GM21576 (cell line): ENCODE data around the gene OR5B2.
"Not testable (repeated sequence)": the region's sequence is repeated elsewhere in the genome, so short reads cannot be mapped to it uniquely, and the experiment has no call there.

Source experiments
- ATAC-seq: cut with Tn5 transposase; IDR thresholded peaks from one replicate; pipeline ENCODE4 v1.9.1; 2021; ENCODE audit warnings: mild to moderate bottlenecking, moderate library complexity; ENCODE audit not compliant: unreplicated experiment

Gene OR5B2

GRCh38 chr11:58428021-58428420 lies at the start of gene OR5B2:
TSS of gene OR5B2 (minus strand) at chr11:58428121. CDS start at chr11:58423261, 4,860 bp downstream.
- no peak for ATAC-seq

DNA sequence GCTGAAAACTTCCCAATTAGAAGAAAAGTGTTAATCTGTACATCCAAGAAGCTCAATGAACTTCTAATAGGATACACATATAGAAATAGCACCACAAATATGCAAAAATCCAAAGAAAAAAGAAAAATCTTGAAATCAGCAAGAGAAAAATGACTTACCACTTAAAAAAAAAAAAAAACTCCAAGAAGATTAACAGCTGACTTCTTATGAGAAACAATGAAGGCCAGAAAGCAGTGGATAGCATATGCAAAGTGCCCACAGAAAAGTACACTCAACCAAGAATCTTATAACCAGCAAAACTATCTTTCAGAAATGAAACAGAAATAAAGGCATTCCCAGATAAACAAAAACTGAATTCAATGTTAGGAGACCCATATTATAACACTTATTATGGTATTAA lies 44.0 kb upstream of the OR5B2 start:
- ATAC-seq: no peak

GRCh38 chr11:58466293-58466692 lies 38.4 kb upstream of the OR5B2 start:
- no peak for ATAC-seq

DNA sequence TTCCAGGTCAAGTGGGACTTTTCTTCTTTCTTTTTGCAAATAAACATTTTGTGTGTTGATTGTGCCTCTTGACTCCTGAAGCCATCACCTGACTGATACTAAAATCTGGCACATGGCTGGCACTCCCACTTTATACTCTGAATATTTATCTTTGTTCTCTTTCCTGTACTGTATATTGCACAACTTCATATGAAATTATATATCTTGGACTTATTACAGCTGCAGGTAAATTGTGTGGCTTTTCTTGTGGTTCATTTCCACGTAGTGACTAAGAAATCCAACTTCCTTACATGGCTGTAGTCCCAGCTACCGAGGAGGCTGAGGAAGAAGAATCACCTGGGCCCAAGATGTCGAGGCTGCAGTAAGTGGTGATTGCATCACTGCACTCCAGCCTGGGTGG lies 37.8 kb upstream of the OR5B2 start:
- ATAC-seq: no peak

DNA sequence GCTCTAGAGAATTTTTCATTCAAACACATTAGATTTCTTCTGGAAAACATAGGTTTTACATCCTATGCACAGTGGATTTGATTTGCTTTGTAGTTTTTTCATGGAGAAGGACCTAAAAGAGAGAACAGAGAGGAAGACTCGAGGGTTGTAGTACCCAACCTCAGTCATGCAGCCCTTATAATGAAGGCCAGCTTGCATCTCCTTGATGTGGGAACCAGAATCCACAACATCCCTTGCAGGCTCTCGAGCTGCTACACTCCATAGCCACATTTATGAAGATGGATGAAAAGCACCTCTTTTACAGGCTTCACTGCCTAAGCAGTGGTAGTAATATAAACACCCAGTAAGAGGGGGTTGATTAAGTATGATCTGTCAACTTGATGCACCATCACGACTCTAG lies 23.7 kb upstream of the OR5B2 start:
- no peak for ATAC-seq

- ATAC-seq: no peak
These were observed 18.4 kb upstream of the OR5B2 start for GRCh38 chr11:58446294-58446693.

- no peak for ATAC-seq
These were observed 16.4 kb upstream of the OR5B2 start for GRCh38 chr11:58444300-58444699.

DNA sequence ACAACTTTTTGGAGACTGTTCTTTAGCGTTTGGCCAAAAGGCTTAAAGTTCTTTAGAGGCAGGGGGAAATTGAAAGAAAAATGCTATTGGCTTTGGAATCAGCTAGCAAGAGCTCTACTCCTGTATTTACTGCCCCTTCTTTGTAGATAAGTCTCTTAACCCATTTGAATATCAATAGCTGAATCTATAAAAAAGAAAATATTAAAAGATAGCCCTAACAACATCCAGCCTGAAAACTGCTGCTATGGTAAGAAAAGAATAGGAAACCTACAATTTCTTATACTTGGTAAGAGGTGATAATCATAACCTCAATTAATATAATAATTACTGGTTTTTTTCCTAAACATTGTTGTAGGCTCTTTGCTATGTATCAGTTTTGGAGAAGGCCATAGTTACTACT lies 14.2 kb upstream of the OR5B2 start, which contains the start of gene OR5B12:
Gene OR5B12, minus strand, starts transcription at position 101 of the 400 bp plus-strand sequence. CDS start 2,085 bp downstream, outside the sequence.
- no peak for ATAC-seq

- no peak for ATAC-seq
These were observed 10.6 kb upstream of the OR5B2 start for GRCh38 chr11:58438486-58438885.

DNA sequence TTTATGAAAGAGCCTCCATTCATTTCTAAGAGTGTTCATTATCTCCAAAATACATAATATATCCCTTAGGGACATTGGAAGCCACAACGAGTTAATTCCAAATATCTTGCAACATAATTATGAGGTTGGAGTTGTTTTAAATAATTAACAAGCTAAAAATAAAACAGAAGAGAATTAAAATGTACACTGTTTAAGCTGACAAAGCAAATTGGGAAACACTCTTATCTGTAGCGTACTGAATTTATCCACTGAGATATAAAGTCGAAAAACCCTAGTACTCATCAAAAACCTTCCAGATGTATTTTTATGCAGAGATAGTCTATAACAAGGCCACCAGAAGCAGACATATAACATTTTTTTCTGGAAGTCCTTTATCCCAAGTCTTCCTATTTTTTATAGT lies 6.3 kb upstream of the OR5B2 start:
- no peak for ATAC-seq

GRCh38 chr11:58433638-58434203 lies 5.8 kb upstream of the OR5B2 start:
- ATAC-seq: no peak

DNA sequence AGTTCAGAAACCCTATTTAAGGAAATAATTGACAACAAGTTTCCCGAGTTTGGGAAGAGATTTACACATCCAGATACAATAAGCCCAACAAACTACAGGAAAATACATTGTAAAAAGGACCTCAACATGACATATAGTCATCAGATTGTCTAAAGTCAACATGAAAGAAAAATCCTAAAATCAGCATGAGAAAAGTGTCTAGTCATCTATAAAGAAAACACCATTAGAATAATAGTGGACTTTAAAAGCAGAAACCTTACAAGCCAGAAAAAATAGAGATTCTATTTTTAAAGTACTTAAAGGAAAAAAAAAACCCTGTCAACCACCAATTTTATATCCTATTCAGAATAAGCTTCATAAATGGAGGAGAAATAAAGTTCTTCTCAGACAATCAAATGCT lies 1.4 kb upstream of the OR5B2 start:
- no peak for ATAC-seq

DNA sequence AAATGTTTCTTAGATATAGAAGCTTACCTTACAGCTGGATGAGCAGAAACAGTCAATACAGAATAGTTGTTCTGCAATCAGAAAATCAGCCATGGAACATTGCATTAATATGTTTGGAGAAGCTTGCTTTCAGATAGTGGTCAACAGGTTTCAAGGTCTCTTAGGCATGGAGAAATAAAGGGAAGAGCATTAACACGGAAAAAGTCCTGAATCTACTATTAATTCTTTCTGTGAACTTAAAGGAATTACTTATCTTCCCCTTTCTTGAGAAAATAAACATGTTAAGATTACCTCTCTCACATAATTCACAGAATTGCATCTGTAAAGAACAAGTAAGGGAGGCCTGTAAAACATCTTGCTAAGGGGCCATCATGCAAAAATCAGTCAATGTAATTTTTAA lies 21.1 kb downstream of the OR5B2 start, which contains the start of gene OR5B3:
Gene OR5B3, minus strand, starts transcription at position 101 of the 400 bp plus-strand sequence. CDS start 3,465 bp downstream, outside the sequence.
- ATAC-seq: no peak

DNA sequence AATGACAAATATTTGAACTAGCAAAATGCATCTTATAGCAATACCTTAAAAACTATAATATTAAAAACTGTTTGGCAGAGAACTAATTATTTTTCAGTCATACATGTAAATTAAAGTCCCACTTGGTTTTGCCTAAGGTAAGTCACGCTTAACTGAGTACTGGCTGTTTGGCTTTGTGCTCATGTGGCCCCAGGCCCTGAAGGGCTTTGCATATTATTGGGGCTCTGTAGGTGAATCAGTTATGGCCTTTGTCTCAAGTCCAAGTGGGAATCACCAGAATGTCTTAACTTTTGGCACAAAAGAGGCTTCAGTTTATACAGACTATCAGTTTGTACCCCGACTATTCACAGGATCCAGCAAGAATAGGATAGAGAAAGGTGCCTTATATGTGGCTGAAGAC lies 28.3 kb downstream of the OR5B2 start:
- not testable (repeated sequence) for ATAC-seq

- ATAC-seq: no peak
These were observed 32.3 kb downstream of the OR5B2 start for GRCh38 chr11:58395581-58395980.

DNA sequence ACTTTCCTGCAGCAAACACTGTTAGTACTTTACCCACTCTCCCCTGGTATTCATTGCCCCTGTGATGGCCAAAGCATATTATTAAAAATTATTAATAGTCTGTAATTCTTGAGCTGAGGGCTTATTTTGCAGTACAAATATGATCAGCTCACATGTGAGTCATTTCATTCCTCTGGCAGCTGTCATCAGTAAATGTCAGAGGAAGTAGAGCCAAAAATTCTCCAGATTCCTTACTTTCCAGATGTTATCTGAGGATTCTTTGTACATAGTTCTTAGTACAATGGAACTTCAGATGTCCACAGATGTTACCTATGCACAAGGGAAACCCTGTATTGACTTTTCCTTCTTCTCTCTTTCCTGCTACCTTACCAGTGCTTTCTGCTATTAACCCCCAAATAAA lies 33.7 kb downstream of the OR5B2 start:
- ATAC-seq: no peak

- no peak for ATAC-seq
These were observed 35.2 kb downstream of the OR5B2 start for GRCh38 chr11:58392746-58393145.

DNA sequence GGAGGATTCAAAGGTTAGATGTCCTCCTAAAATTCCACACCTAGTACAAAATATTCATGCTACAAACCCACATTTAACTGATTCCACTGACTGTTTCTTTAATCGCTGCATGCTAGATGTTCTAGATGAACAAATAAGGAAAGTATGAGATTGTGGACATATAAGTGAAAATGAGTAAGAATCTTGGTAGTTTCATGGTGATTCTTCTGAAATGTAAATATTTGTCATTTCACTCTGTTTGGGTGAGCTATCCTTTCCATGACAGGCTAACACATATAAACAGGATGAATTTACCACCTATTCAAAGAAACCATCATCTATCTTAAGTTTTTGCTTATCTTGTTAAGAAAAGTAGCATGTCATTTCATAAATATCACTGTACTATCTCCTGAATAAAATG lies 36.0 kb downstream of the OR5B2 start:
- ATAC-seq: no peak

- ATAC-seq: no peak
These were observed 37.3 kb downstream of the OR5B2 start for GRCh38 chr11:58390551-58391063.
